GM12878 (cell line): ENCODE results near the gene CFAP53. TPM values are rescaled to one million over a fixed set of nuclear protein-coding genes. Genes with fewer than 3 reads are reported as not detected.

ENCODE experiments used
- ATAC-seq: fragments of 200-7000 bp; cut with Tn5 transposase; 3 replicates; pipeline ENCODE4 v1.9.1; 2020; ENCODE audit warnings: mild to moderate bottlenecking, moderate library complexity
- BruUV-seq: library from RNA; stranded (reverse); fragments of 400-500 nt; replicated peaks from 2 replicates; lab custom pipeline; 2021; lab: Mats Ljungman, UMichigan
- CTCF ChIA-PET: fragments of 300-600 bp; sonication (Branson Sonifier 250); formaldehyde crosslinking; extraction: SDS; loops from one replicate; lab custom pipeline; 2021; ENCODE audit warnings: inconsistent platforms; lab: Yijun Ruan, JAX
- POLR2A ChIA-PET: fragments of 350-600 bp; formaldehyde crosslinking; extraction: SDS; loops from one replicate; lab custom pipeline; 2021; ENCODE audit warnings: inconsistent platforms; lab: Charles Lee
- RAD21 ChIA-PET: fragments of 300-600 bp; sonication (Branson Sonifier 250); formaldehyde crosslinking; loops from one replicate; lab custom pipeline; 2023; ENCODE audit warnings: antibody characterized with exemption; ENCODE audit not compliant: unreplicated experiment; lab: Charles Lee
- SMC1A ChIA-PET: fragments of 300-600 bp; sonication (Branson Sonifier 250); formaldehyde crosslinking; loops from one replicate; lab custom pipeline; 2023; ENCODE audit not compliant: unreplicated experiment, uncharacterized antibody; lab: Charles Lee
- DNase-seq: peaks from one replicate; pipeline ENCODE4 v3.0.0-alpha.2; 2011; ENCODE audit warnings: low read depth, low spot score
- FAIRE-seq: peaks from 3 replicates; lab custom pipeline; 2011; peaks lifted over from hg19 to GRCh38; lab: Jason Lieb, UNC
- H2AFZ ChIP-seq: 2 replicates; pipeline ENCODE4 v1.6.0; 2011; ENCODE audit warnings: low read depth, low read length, control low read depth; ENCODE audit not compliant: control insufficient read depth
- H3K27ac ChIP-seq: 2 replicates; pipeline ENCODE4 v1.5.1; 2011; ENCODE audit warnings: control low read depth; ENCODE audit not compliant: control insufficient read depth, insufficient read depth
- H3K27me3 ChIP-seq, 2 experiments: replicated peaks in 1 of 2; 2 replicates each; pipeline versions ENCODE4 v1.6.0 to v1.6.1; 2011; ENCODE audit warnings: low read length in 1 of 2; ENCODE audit not compliant: control insufficient read depth in 2 of 2, insufficient read depth in 2 of 2
- H3K36me3 ChIP-seq, 2 experiments: 2 replicates each; pipeline ENCODE4 v1.5.1; 2011; ENCODE audit warnings: low read length in 1 of 2; ENCODE audit not compliant: control insufficient read depth in 2 of 2, insufficient read depth in 2 of 2
- H3K4me1 ChIP-seq: 2 replicates; pipeline ENCODE4 v1.6.1; 2011; ENCODE audit warnings: mild to moderate bottlenecking, low read length, moderate library complexity, mixed read lengths; ENCODE audit not compliant: control insufficient read depth, insufficient read depth
- H3K4me2 ChIP-seq: 2 replicates; pipeline ENCODE4 v1.6.0; 2011; ENCODE audit warnings: control low read depth; ENCODE audit not compliant: control insufficient read depth, insufficient read depth
- H3K4me3 ChIP-seq: fragments of 200-600 bp; sonication (generic); 2 replicates; pipeline ENCODE4 v1.5.1; 2016
- H3K79me2 ChIP-seq: 2 replicates; pipeline ENCODE4 v1.6.0; 2011; ENCODE audit warnings: low read length; ENCODE audit not compliant: control insufficient read depth, insufficient read depth
- H3K9ac ChIP-seq: 2 replicates; pipeline ENCODE4 v1.8.0; 2011; ENCODE audit warnings: low read length, control low read depth, mixed read lengths; ENCODE audit not compliant: control insufficient read depth, insufficient read depth
- H3K9me3 ChIP-seq: replicated peaks from 3 replicates; pipeline ENCODE4 v1.5.1; 2011; ENCODE audit warnings: mild to moderate bottlenecking, low read length; ENCODE audit not compliant: control insufficient read depth, insufficient read depth
- H4K20me1 ChIP-seq: 2 replicates; pipeline ENCODE4 v1.6.0; 2011; ENCODE audit not compliant: control insufficient read depth, insufficient read depth
- CHD2 ChIP-seq: IDR thresholded peaks from 2 replicates; pipeline ENCODE4 v1.6.1; 2011; ENCODE audit warnings: low read depth, low read length, improper control_type of control experiment, borderline replicate concordance
- JUND ChIP-seq: IDR thresholded peaks from 2 replicates; pipeline ENCODE4 v1.6.1; 2012; ENCODE audit warnings: low read depth, mild to moderate bottlenecking, low read length, improper control_type of control experiment, moderate library complexity
- KDM1A ChIP-seq: fragments of 200-600 bp; sonication (generic); IDR thresholded peaks from 2 replicates; pipeline ENCODE4 v1.6.1; 2016; ENCODE audit warnings: borderline replicate concordance
- ZNF207 ChIP-seq: fragments of 450-650 bp; IDR thresholded peaks from 2 replicates; pipeline ENCODE4 v1.6.1; 2014; ENCODE audit warnings: antibody characterized with exemption, mild to moderate bottlenecking, borderline replicate concordance
- ZNF24 ChIP-seq: fragments of 450-650 bp; IDR thresholded peaks from 2 replicates; pipeline ENCODE4 v1.6.1; 2017; ENCODE audit warnings: antibody characterized with exemption, mild to moderate bottlenecking
- ZZZ3 ChIP-seq: IDR thresholded peaks from 2 replicates; pipeline ENCODE4 v1.6.1; 2011; ENCODE audit warnings: low read depth; ENCODE audit not compliant: control insufficient read depth, insufficient read length
- WGBS: methylation state at CpG from one replicate; pipeline ENCODE4 v1.1.6; 2016; ENCODE audit warnings: low lambda C conversion rate; ENCODE audit not compliant: insufficient replicate concordance, insufficient coverage; ENCODE audit errors: missing lambda C conversion rate; 5-methylcytosine and 5-hydroxymethylcytosine counted together
- in situ Hi-C: fragments of 300-500 bp; cut with MboI; formaldehyde crosslinking; loops from 9 replicates; pipeline ENCODE4 v1.14.3; 2018; ENCODE audit warnings: mixed read lengths
- intact Hi-C: fragments of 100-400 bp; cut with micrococcal nuclease; formaldehyde crosslinking; loops from one replicate; pipeline ENCODE4 v1.14.2; 2022; ENCODE audit not compliant: unreplicated experiment
- polyA plus RNA-seq, 11 experiments: library from polyadenylated mRNA; depleted of rRNA in 4 of 11; unstranded in 6 of 11; stranded (reverse) in 5 of 11; fragments of >200 nt; fragmentation: Nextera tagmentation in 4 of 11; fragmentation: Illumina TruSeq in 1 of 11; extraction: Ambion mirVana in 4 of 11; extraction: Trizol in 1 of 11; gene quantifications; 1 replicate in 1 of 11; 2 replicates in 10 of 11; pipeline versions ENCODE4 v1.2.1 to v1.2.3, GENCODE V29; 2011 to 2016; ENCODE audit warnings: inconsistent platforms in 2 of 11, missing spikeins in 2 of 11, low read depth in 1 of 11
- total RNA-seq, 4 experiments: library from RNA; depleted of rRNA in 3 of 4; stranded (reverse); fragments of >200 nt in 3 of 4; fragmentation: Illumina TruSeq in 1 of 4; extraction: Trizol in 1 of 4; gene quantifications; 2 replicates each; pipeline versions ENCODE4 v1.2.1 to v1.2.3, GENCODE V29; 2013 to 2021
- TF ChIP-seq, protein P1 (sequence below): fragments of 150-350 bp; IDR thresholded peaks from 2 replicates; pipeline ENCODE4 v1.6.1; 2014; ENCODE audit warnings: mild to moderate bottlenecking, low read depth, low read length
- TF ChIP-seq, protein P2 (sequence below): fragments of 450-650 bp; IDR thresholded peaks from 2 replicates; pipeline ENCODE4 v1.6.1; 2016; ENCODE audit warnings: mild to moderate bottlenecking

The CFAP53 gene
- total and polyA plus RNA-seq, 10 of the 15 experiments (the other 5 are each of a cell fraction or from before 2014, with no cell fraction given), result 0.05 to 0.31 (median 0.12) TPM; not detected in 1

DNA sequence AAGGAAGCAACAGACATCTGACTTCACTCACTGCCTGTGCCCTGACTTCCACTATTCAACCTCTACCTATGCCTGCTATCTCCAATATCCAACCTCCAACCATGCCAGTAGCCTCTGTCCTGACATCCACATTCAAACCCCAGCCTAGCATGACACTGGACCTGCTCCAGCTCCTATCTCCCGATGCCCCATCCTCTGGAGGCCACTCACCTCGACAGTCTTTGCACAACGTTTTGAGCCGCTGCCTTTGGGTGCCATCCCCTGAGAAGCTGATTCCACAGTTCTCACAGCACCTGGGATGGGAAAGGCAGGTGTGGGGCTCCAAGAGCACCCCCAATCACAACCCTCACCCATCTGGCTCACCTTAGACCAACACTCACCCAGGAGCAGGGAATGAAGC, 10.2 kb upstream of the CFAP53 start:
- Histone ChIP-seq H3K4me1 (peaks cover 4% of the 10 kb centered on the region), H3K4me3 (no peak overlapping the region), H3K27me3 (no peaks in the 10 kb centered on the region), H3K4me2 (no peak overlapping the region), H3K9ac (no peak overlapping the region), H3K79me2 (peaks cover 35% of the 10 kb centered on the region), H3K27ac (no peak overlapping the region), H4K20me1 (no peaks in the 10 kb centered on the region), H3K9me3 (no peaks in the 10 kb centered on the region), H2AFZ (no peak overlapping the region), H3K36me3 (peaks cover 44 to 68% of the 10 kb centered on the region in 2 experiments)
- intact Hi-C loops, result no loop called here
- DNase-seq (no peak), ATAC-seq (no peak), FAIRE-seq (no peak)
- no TSS peak for BruUV-seq
- ChIA-PET POLR2A (no interaction called here), RAD21 (no interaction called here), SMC1A (no interaction called here), CTCF (no interaction called here)
- no peak for TF ChIP-seq JUND
- TF ChIP-seq, protein P1, sequence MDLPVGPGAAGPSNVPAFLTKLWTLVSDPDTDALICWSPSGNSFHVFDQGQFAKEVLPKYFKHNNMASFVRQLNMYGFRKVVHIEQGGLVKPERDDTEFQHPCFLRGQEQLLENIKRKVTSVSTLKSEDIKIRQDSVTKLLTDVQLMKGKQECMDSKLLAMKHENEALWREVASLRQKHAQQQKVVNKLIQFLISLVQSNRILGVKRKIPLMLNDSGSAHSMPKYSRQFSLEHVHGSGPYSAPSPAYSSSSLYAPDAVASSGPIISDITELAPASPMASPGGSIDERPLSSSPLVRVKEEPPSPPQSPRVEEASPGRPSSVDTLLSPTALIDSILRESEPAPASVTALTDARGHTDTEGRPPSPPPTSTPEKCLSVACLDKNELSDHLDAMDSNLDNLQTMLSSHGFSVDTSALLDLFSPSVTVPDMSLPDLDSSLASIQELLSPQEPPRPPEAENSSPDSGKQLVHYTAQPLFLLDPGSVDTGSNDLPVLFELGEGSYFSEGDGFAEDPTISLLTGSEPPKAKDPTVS, result no peak
- TF ChIP-seq ZNF24, result no peak
- TF ChIP-seq ZNF207, result no peak
- TF ChIP-seq, protein P2, sequence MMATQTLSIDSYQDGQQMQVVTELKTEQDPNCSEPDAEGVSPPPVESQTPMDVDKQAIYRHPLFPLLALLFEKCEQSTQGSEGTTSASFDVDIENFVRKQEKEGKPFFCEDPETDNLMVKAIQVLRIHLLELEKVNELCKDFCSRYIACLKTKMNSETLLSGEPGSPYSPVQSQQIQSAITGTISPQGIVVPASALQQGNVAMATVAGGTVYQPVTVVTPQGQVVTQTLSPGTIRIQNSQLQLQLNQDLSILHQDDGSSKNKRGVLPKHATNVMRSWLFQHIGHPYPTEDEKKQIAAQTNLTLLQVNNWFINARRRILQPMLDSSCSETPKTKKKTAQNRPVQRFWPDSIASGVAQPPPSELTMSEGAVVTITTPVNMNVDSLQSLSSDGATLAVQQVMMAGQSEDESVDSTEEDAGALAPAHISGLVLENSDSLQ, result no peak
- no peak for TF ChIP-seq KDM1A
- TF ChIP-seq ZZZ3, result no peak
- no peak for TF ChIP-seq CHD2
- WGBS, result 86% methylated on average over 4 of the region's 4 CpGs
- in situ Hi-C loops, result loop anchor here (25.0 kb wide), 2 partner anchors 1339 to 1464 kb away; no protein-coding TSS in a partner anchor
